ENCODE results near the gene SFT2D3. TPM values are rescaled to one million over a fixed set of nuclear protein-coding genes. Genes with fewer than 3 reads are reported as not detected.

SFT2D3 gene
- total RNA-seq, 1 experiment from 2014 or later: 3.1 TPM

GRCh38 chr2:127707890-127708648 is 6.8 kb downstream of the SFT2D3 start:
- POLR2A ChIA-PET: no interaction called here
- TF ChIP-seq CBX3 (IDR thresholded peaks at IDR 0.05; ENCODE audit: low read depth) (no peak), EZH2phosphoT487 (IDR thresholded peaks at IDR 0.05; ENCODE audit: borderline replicate concordance) (no peak), RAD21 (IDR thresholded peaks at IDR 0.05; ENCODE audit: low read depth) (no peak), CEBPB (IDR thresholded peaks at IDR 0.05; ENCODE audit: low read depth) (no peak), POLR2AphosphoS5 (IDR thresholded peaks at IDR 0.05; ENCODE audit: low read depth, low read length) (no peak), YY1 (IDR thresholded peaks at IDR 0.05; ENCODE audit: extremely low read depth, insufficient replicate concordance, low read depth, low read length) (no peak), CTCF (IDR thresholded peaks at IDR 0.05 in 2 of 3, conservative IDR thresholded peaks at IDR 0.05 in 1 of 3; ENCODE audit: borderline replicate concordance in 1 of 3, insufficient read depth in 1 of 3, low read depth in 2 of 3, low read length in 2 of 3) (no peak), TCF7L2 (IDR thresholded peaks at IDR 0.05; ENCODE audit: borderline replicate concordance, extremely low read depth, insufficient read depth, insufficient read length) (no peak), ELF1 (IDR thresholded peaks at IDR 0.05; ENCODE audit: borderline replicate concordance, low read depth) (no peak)
- H3K4me2 ChIP-seq (ENCODE audit: low read length): no peak overlapping the region
- intact Hi-C loops (cut with micrococcal nuclease): no loop called here
- DNase-seq (ENCODE audit: low read depth, low spot score) (no peak), ATAC-seq (no peak)
- no peaks in the 10 kb centered on the region for H3K9me3 ChIP-seq (ENCODE audit: control insufficient read depth in 1 of 2, insufficient read depth in 1 of 2, low read depth in 1 of 2, low read length in 2 of 2)
- no peaks in the 10 kb centered on the region for H4K20me1 ChIP-seq (ENCODE audit: insufficient read depth)
- RAD21 ChIA-PET (ENCODE audit: low non-redundant PET in 1 of 2, low total read pairs in 2 of 2, uncharacterized antibody in 2 of 2, unreplicated experiment in 2 of 2): no interaction called here
- H3K9me2 ChIP-seq (ENCODE audit: insufficient read depth): no peaks in the 10 kb centered on the region
- H3K36me3 ChIP-seq (ENCODE audit: control insufficient read depth in 1 of 2, insufficient read depth in 2 of 2, low read length in 2 of 2): peaks cover 12 to 29% of the 10 kb centered on the region in 2 experiments
- H3K27ac ChIP-seq (ENCODE audit: low read depth, low read length): no peak overlapping the region
- CTCF ChIA-PET: no interaction called here
- H2AFZ ChIP-seq (ENCODE audit: low read depth, low read length, poor library complexity, severe bottlenecking): no peak overlapping the region
- peaks cover 0 to 2% of the 10 kb centered on the region in 2 experiments; a peak in 1 of 4 replicates for H3K4me1 ChIP-seq (ENCODE audit: control insufficient read depth in 1 of 2, insufficient read depth in 2 of 2, low read length in 2 of 2)
- H3K4me3 ChIP-seq (replicated peaks in 1 of 2; ENCODE audit: low read depth in 1 of 2, low read length in 2 of 2): no peak overlapping the region
- H3K9ac ChIP-seq (ENCODE audit: low read length): no peak overlapping the region
- peaks cover 3% of the 10 kb centered on the region for H3K79me2 ChIP-seq (ENCODE audit: insufficient read depth, low read length)
- BruUV-seq (replicated peaks): no TSS peak
- no peaks in the 10 kb centered on the region for H3K27me3 ChIP-seq (ENCODE audit: insufficient read depth, low read length)

All from HCT116 (cell line).